Erythroblast (primary cell): ENCODE measurements around the gene CDH13.

Experiments
- GATA1 ChIP-seq: IDR thresholded peaks from 2 replicates; pipeline ENCODE4 v1.6.1; 2011; ENCODE audit warnings: low read depth, mild to moderate bottlenecking, control low read depth, low read length, moderate library complexity
- POLR2A ChIP-seq: IDR thresholded peaks from 2 replicates; pipeline ENCODE4 v1.6.1; 2011; ENCODE audit warnings: mild to moderate bottlenecking, low read length

GRCh38 chr16:82874672-82875071, 247.9 kb downstream of the CDH13 start:
- no peak for TF ChIP-seq POLR2A
- TF ChIP-seq GATA1 = no peak
